Suprapubic skin (tissue), 4 donors: Measurements from ENCODE around the gene RPL13.

ENCODE experiments used
- CTCF ChIP-seq, 2 donors: fragments of 200-600 bp in 1 of 2; fragments of 450-650 bp in 1 of 2; sonication (generic) in 1 of 2; IDR thresholded peaks; one replicate each; pipeline ENCODE4 v1.5.1; 2016 to 2019; ENCODE audit warnings: antibody characterized with exemption in 2 of 2, mild to moderate bottlenecking in 1 of 2, moderate library complexity in 1 of 2
- EP300 ChIP-seq: sonication (generic); formaldehyde crosslinking; IDR thresholded peaks from one replicate; pipeline ENCODE4 v1.6.1; 2017; ENCODE audit warnings: antibody characterized with exemption
- POLR2A ChIP-seq, 2 donors: fragments of 450-650 bp; IDR thresholded peaks; one replicate each; pipeline ENCODE4 v1.6.1; 2017; ENCODE audit warnings: antibody characterized with exemption in 2 of 2, mild to moderate bottlenecking in 2 of 2, moderate library complexity in 2 of 2
- POLR2AphosphoS5 ChIP-seq, 3 donors: sonication (generic); formaldehyde crosslinking; IDR thresholded peaks; one replicate each; pipeline ENCODE4 v1.6.1; 2017; ENCODE audit warnings: antibody characterized with exemption in 3 of 3

- TF ChIP-seq CTCF (IDR thresholded peaks at IDR 0.05) (no peak), POLR2AphosphoS5 (IDR thresholded peaks at IDR 0.05) (no peak), POLR2A (IDR thresholded peaks at IDR 0.05) (no peak), EP300 (no peak)
Measured at GRCh38 chr16:89561884-89562599, 1.6 kb downstream of the RPL13 start.
